ENCODE data around the gene IGSF3. TPM values are rescaled to one million over a fixed set of nuclear protein-coding genes. Genes with fewer than 3 reads are reported as not detected.

Gene IGSF3
- total RNA-seq, 1 donor = 13.8 TPM

GRCh38 chr1:116676291-116676690 is 8.8 kb upstream of the IGSF3 start:
- no peak for DNase-seq (ENCODE audit: low read depth)
- TF ChIP-seq, protein P1, sequence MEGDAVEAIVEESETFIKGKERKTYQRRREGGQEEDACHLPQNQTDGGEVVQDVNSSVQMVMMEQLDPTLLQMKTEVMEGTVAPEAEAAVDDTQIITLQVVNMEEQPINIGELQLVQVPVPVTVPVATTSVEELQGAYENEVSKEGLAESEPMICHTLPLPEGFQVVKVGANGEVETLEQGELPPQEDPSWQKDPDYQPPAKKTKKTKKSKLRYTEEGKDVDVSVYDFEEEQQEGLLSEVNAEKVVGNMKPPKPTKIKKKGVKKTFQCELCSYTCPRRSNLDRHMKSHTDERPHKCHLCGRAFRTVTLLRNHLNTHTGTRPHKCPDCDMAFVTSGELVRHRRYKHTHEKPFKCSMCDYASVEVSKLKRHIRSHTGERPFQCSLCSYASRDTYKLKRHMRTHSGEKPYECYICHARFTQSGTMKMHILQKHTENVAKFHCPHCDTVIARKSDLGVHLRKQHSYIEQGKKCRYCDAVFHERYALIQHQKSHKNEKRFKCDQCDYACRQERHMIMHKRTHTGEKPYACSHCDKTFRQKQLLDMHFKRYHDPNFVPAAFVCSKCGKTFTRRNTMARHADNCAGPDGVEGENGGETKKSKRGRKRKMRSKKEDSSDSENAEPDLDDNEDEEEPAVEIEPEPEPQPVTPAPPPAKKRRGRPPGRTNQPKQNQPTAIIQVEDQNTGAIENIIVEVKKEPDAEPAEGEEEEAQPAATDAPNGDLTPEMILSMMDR (IDR thresholded peaks at IDR 0.05; ENCODE audit: insufficient read depth, low read depth, low read length) = no peak
- no peak overlapping the region for H3K4me3 ChIP-seq (ENCODE audit: low read depth, low read length)

GRCh38 chr1:116674751-116675150 is 7.2 kb upstream of the IGSF3 start:
- peak; percentile 47 for DNase-seq (ENCODE audit: low read depth)
- H3K4me3 ChIP-seq (ENCODE audit: low read depth, low read length) = no peak overlapping the region
- TF ChIP-seq, protein P1 (IDR thresholded peaks at IDR 0.05; ENCODE audit: insufficient read depth, low read depth, low read length) = no peak

- no peak for DNase-seq (ENCODE audit: low read depth)
- TF ChIP-seq, protein P1 (IDR thresholded peaks at IDR 0.05; ENCODE audit: insufficient read depth, low read depth, low read length) = no peak
- no peak overlapping the region for H3K4me3 ChIP-seq (ENCODE audit: low read depth, low read length)
Observed at GRCh38 chr1:116674011-116674531, 6.5 kb upstream of the IGSF3 start.

- no peak overlapping the region for H3K4me3 ChIP-seq (ENCODE audit: low read depth, low read length)
- no peak for DNase-seq (ENCODE audit: low read depth)
- TF ChIP-seq, protein P1 (IDR thresholded peaks at IDR 0.05; ENCODE audit: insufficient read depth, low read depth, low read length) = no peak
Observed at GRCh38 chr1:116671912-116672311, 4.4 kb upstream of the IGSF3 start.

GRCh38 chr1:116671072-116671760 is 3.7 kb upstream of the IGSF3 start:
- H3K4me3 ChIP-seq (ENCODE audit: low read depth, low read length) = no peak overlapping the region
- DNase-seq (ENCODE audit: low read depth) = no peak
- TF ChIP-seq, protein P1 (IDR thresholded peaks at IDR 0.05; ENCODE audit: insufficient read depth, low read depth, low read length) = no peak

GRCh38 chr1:116668277-116668676 is 744 bp upstream of the IGSF3 start:
- TF ChIP-seq, protein P1 (IDR thresholded peaks at IDR 0.05; ENCODE audit: insufficient read depth, low read depth, low read length) = no peak
- H3K4me3 ChIP-seq (ENCODE audit: low read depth, low read length) = no peak overlapping the region
- DNase-seq (ENCODE audit: low read depth) = no peak

All from fibroblast of villous mesenchyme (primary cell).